GM19455 (cell line): ENCODE results near the gene EGFLAM.
"Not testable (repeated sequence)": the region's sequence is repeated elsewhere in the genome, so short reads cannot be mapped to it uniquely, and the experiment has no call there.

Experiments used
- ATAC-seq: cut with Tn5 transposase; IDR thresholded peaks from one replicate; pipeline ENCODE4 v1.9.1; 2021; ENCODE audit not compliant: unreplicated experiment

The EGFLAM gene

DNA sequence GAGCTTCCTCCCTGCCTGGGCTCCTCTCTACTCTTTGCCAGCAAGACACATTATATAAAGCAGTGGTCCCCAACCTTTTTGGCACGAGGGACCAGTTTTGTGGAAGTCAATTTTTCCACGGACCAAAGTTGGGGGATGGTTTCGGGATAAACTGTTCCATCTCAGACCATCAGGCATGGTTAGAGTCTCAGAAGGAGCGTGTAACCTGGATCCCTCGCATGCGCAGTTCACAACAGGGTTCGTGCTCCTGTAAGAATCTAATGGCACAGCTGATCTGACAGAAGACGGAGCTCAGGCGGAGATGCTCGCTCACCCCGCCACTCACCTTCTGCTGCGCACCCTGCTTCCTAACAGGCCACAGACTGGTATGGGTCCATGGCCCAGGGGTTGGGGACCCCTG, 155.3 kb downstream of the EGFLAM start:
- ATAC-seq = no peak

DNA sequence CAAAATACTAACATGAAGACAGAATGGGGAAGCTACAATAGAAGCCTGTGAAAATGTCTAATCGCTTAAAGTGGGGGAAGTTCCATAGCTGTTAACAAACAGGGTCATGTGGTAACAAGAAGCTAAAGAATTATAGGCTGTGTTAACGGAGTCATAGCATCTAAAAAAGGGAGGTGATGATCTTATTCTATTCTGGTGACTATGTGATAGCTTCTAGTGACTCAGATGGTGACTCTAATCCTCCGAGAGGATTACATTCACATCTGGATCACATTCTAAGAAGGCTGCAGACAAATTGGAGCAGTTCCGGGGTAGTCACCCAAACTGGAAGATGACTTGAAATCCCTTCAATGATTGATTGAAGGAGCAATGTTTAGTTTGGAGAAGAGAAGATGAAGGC, 156.0 kb downstream of the EGFLAM start:
- no peak for ATAC-seq

DNA sequence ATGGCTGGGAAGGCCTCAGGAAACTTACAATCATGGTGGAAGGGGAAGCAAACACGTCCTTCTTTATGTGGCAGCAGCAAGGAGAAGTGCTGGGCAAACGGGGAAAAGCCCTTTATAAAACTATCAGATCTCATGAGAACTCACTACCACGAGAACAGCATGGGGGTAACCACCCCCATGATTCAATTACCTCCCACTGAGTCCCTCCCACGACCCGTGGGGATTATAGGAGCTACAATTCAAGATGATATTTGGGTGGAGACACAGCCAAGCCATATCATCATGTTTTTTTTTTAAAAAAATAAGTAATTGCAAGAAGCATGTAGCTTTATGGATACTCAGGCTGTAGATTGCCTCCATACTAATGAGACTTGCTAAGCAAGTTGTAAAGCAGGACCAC, 157.4 kb downstream of the EGFLAM start:
- ATAC-seq = not testable (repeated sequence)

DNA sequence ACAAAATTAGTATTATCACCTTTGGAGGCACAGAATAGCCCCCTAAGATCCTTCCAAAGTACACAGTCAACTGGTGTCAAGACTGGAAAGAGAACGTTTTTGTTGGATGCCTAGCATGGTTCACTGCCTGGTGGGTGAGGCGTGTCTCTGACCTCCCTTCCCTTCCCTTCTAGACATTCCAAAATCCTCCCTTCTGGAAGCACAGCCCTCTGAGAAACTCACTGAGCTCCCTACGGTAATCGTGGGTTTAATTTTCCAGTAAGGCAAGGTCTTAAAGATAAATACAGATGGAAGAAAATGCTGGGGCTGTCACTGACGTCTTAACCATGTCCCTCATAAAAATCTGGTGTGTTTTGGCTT, 159.3 kb downstream of the EGFLAM start:
- no peak for ATAC-seq

DNA sequence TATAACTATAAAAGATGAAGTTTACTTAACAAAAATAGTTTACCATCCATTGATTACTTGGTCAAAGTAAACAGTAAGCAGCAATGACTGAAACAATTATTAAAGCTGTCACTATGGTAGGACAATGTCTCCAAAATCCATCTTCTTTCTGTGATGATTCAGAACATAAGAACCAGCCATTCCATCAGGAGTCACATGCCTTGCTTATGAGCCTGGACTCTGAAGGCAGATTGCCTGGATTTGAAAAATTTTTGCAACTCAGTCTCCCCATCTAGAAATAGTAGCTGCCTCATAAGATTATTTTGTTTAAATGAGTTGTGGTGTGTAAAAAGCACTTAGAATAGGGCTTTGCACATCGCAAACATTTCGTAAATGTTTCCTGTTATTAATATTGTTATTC, 161.9 kb downstream of the EGFLAM start:
- ATAC-seq = no peak

DNA sequence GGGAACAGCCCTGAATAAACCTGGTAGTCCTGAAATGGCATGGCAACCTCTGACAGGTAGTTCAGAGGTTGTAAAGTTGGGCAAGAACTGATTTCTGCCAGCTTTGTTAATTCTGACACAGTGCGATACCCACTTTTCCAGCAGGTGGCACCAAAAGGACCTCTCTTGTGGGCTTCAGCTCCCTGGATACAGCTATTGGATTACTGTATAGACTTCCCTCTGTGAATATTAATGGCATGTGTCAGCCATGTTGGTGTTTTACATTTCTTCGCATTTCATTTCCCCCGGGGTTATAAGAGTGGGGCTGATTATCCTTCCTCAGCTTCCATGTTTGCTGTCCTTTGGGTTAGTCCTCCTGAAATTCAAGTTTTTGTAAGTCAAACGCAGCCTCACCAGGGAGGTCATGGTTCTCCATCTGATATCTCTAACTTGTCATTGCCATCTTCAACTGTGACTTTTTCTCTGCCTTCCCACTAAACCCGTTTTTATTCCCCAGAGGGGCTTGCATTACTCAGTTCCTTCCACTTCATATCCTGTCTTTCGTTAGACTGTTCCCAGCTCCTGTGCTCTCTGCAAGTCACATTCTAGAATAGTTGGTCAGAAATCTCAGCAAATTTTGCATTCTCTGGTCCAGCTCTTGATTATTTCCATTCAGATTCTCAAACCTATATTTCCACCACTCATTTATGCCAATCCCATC, 162.5 kb downstream of the EGFLAM start:
- ATAC-seq = no peak

DNA sequence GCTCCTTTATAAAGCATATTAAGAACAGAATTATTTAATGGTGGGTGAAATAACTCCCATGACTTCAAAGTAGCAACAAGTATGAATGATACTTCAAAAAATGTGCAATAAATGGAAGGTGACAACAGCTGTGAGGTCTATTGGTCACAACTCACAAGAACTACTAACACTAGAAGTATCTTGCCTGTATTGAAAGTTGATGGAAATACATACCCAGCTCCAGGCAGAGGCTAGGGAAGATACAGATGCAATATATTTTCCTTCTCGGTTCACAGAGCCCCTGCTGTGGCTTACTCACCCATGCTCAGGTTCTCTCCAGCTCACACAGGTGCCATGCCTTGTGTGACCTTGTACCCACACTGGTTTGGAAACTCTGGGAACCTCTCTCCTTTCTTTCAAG, 164.3 kb downstream of the EGFLAM start:
- no peak for ATAC-seq

DNA sequence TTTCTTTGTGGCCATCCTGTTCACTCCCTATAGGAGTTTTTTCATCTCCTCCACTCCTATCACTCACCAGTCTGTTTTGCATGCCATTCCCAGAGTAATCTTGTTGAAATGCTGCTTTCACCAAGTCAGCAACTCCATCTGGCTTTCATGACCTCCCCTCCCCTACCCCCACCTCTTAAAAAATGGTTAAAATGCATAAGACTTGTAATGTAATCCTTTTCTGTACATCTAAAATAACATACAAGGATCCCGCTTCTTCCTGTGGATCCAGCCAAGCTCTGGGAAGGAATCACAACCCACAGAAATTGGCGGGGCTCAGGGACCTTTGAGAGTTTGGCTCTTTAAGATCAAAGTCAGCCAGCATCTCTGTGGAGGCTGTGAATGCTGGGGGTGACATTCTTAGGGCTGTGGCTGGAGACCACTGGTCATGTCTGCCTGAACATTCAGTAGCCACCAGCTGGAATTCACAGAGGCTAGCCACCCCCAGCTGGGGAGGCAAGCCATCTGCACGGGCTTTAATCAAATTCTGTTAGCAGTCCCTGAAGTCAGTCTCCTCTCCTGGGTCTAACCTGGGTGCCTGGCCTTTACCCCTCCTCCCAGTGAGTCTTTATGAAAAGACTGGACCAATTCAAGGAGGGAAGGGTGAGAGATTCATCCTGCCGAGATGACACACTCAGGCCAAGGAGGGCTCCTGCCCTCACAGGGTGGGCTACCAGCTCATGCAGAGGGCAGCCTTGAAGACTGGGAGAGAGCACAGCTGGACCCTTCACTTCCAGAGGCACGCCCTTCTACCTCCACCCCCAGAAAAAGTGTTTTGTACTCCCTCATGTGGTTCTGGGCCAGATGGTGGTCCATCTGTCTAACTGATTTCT, 165.2 kb downstream of the EGFLAM start:
- ATAC-seq = no peak

DNA sequence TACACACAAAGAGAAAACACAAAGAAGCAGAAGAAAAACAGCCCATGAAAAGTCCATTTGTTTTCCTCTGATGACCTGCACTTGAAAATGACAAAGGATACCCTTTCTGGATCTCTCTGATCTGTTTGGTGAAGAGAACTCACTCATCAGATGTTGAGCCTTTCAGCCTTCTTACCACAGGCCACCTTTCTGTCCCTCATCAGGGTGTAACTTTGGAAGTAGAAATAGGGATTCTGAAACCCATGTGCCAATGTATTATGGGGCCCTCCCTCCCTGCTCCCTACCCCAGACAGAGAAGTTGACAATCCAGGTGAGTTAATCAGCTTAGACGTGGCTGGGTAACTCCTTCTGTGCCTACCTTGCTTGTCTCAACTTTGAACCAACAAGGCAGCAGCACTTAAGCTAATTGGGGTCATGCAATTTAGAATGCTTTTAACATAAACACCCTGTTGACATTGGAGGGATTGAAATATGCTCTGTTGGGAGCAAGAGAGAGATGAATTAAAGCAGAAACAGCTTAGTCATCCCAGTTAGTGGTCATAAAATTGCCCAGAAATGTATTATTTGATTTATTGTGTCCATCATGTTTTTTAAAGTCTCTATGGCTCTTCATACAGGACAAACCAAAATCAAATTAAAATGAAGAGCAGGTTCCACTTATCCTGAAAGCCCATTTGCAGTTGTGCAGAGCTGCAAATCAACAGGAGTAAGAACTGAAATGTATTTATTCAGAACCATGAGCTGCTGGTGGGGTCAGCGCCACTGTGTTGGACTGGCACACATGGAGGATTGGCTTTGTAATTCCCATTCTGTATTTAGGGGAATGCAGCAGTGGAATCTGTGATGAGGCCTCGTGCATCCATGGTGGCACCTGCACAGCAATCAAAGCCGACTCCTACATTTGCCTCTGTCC, 166.0 kb downstream of the EGFLAM start:
- ATAC-seq = no peak

DNA sequence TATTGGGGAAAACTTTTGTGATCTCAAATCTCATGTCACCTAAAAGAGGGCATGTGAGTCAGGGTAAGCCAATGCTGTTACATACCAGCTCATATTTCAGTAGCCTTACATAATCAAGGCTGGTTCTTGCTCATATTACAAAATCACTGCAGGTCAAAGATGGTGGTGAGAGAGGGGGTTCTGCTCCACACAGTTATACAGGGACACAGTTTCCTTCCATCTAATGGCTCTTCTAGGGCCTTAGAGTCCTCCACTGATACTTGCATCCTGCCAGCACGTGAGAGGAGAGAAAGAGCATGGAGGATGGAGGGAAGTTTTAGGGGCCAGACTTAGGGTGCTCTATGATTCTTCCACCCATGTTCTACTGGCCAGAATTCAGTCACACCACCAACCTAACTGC, 168.1 kb downstream of the EGFLAM start:
- ATAC-seq = no peak

DNA sequence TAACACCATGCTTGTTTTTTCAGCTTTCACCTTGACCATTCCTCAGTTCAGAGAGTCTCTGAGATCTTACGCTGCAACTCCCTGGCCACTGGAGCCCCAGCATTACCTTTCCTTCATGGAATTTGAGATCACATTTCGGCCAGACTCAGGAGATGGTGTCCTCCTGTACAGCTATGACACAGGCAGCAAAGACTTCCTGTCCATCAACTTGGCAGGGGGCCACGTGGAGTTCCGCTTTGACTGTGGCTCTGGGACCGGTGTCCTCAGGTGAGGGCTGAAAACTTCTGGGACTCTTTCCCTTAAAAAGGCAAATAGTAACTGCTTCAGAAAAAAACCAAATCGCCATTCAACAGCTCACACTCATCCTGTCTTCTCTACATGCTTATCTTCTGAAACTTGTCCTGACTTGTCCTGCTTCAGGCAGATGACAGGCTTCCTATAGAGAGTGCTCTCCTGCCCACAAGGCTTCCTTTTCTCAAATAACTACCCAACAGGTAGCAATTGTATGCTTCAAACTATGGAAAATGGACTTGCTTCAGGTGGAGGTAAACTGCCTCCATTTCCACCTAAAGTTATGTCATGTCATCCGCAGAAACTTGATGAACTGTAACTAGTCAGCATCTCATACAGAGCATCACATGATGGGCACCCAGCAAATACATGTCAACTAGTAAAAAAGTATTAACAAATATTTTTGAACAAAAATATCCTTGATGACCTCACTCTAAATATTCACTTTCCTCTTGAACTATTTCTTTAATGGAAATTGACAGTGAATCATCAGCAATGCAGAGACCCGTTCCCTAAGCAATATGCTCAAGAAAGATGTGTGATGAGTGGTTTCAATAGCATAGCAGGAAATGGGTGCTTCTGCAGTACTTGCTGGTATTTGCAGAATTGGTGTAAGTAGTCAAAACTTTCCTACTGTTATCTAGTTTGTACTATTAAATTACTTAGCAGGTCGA, 168.9 kb downstream of the EGFLAM start:
- no peak for ATAC-seq

DNA sequence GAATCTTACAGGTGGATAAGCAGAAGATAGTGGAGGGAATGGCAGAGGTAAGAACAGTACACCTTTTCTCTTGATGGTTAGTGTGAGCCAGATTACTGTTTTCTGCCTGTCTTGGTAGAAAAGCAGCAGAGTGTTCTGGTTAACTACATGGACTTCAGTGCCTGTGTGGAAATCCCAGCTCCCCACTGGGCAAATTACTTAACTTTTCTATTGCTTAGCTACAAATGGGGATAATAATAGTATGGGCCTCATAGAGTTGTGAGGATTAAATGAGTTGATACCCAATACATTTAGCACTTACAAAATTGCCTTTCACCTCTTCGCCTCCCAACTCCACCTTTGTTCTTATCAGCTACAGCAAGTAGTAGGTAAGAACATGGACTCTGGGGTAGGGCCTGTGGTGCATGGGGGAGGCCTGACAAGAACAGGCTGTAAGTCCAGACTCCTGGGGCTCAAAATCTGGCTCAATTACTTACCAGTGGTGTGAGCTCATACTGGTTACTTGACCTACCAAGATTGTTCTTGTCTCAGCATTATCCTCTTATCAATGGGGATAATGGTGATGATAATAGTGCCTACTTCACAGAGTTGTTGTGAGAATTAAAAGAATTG, 173.0 kb downstream of the EGFLAM start:
- no peak for ATAC-seq

DNA sequence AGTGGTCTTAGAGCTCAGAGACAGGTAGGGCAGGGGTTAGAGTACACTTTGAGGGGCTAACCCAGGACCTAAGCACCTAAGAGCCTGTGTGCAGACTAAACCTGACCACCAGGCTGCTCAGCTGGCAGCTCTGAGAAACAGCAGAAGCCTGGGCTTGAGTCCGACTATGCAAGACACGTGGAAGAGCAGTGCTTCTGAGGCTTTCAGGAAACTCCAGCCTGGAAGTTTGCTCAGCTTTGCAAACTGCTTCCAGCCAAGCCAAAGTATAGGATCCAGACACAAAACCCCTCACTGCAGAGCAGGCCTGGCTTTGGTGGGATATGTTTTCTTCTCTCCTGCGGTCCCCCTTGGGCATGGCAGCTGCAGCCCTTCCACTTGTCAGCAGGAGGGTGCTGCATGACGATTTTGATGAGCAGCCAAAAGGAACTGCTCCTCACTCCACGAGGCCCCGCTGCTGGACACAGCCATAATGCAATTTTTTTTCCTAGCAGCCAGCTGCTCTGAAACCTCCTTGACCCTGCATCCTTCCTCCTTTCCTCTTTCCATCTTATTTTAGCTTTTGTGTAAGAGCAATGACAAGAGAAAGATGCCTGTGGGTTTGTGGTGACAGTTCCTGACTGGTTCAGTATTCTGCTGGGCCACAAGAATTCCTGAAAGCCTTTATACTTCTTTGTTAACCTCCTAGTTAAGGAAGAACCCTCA, 175.0 kb downstream of the EGFLAM start:
- no peak for ATAC-seq

DNA sequence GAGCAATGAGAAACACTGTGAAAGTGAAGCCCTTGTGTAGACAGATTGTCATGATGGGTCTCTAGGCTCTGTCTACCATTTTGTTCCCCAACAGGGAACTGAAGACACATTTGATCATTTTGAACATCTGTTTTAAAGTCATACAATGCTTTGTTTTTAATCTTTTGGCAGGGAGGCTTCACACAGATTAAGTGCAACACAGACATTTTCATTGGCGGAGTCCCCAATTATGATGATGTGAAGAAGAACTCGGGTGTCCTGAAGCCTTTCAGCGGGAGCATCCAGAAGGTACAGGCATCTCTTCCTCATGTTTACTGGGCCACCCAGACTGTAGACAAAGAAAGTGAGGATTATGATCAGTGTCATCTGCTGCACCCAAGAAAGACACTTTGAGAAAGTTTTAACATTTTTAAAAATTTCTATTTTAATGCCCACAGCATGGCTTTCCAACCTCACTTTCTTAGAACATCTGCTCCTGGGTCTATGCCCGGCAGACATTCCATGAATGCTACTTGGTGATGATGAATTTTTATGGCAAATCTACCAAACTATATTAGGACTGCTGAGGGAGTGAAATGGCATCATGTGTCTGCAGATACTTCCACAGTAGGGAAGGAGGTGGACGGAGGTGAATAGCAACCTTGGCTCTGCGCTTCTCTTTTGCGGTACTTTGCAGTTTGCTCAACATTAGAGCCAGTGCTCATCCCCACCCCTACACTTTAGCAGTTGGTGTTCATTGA, 176.8 kb downstream of the EGFLAM start:
- ATAC-seq = no peak

DNA sequence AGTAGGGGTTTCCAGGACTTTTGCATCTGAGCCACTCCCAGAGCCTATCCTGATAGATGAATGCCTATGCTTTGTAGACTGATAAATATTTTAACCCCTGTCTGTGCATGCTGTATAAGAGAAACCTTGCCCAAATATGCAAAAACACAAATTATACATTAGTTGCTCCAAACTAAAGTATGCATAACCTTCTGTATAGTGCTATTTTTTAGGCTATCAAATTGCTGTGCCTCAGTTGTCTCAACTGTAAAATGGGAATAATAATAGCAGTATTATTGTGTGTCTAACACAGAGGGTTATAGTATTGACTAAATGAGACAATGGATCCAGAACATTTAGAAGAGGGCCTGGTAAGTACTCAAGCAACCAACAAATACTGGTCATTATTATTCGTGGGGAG, 180.4 kb downstream of the EGFLAM start:
- no peak for ATAC-seq

DNA sequence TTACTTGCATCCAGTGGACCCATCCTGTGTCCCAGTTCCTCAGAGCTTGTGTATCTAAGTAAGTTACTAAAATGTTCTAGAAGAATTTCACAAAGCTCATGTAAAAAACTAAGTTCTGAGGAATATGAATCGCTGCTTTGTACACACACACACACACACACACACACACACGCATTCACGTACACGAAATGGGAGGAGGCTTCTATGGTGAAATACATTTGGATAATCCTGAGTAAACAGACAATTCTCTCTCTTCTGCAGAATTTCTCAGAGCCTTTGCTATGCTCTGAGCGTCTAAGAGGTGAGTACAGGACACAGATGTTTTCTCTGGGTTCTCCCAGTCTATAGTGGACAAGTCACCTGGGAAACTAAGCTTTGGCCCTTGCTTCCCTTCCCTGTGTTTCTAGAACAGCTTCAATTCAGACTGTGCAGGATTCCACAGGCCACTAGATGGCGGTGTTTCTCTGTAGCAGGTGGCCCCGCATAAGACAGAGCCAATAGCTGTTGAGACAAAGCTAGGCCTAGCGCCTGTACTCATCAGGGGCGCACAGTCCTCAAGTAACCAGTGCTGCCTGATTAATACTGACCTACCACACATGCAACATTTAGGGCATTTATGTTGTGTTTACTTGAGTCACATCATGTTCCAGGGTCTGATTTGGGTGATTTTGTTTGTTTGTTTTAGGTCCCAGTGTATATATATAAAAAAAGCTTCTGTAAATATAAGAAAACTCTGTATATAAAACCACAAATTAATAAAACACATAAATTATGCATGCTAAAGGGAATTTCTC, 183.3 kb downstream of the EGFLAM start:
- peak; percentile 99 for ATAC-seq

DNA sequence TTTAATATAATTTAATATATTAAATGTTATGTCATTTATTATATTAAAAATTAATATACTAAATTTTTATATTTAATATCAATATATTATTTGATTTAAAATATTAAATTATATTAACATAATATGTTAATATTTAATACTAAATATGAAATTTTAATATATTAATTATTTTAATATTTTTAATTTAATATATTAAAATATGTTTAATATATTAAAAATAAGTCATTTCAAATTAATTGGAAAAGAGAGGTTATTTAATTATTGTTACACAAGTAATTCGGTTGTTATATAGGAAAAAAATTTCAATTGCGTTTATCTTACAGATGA, 183.9 kb downstream of the EGFLAM start:
- no peak for ATAC-seq

DNA sequence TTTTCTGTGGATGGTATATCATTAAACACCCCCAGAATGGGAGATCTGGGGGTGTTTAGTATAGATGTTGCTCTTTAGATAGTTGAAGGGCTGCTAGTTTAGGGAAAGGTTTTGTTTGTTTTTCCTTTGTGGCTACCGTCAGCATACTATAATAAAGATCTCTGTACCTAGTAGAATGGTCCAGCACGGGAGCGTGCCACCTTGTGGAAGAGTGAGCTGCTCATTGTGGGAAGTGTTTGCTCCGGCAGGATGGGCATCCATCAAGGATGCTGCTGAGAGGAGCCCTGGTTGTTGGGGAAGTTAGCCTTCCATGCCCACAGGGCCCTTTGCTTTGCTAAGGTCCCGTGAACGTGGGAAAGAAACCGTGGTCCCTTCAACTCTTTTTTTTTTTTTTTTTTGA, 185.0 kb downstream of the EGFLAM start:
- no peak for ATAC-seq
